ENCODE data around the gene PRAC2. TPM values are rescaled to one million over a fixed set of nuclear protein-coding genes. Genes with fewer than 3 reads are reported as not detected.
A peak's percentile ranks its signal among the peaks of the same experiment; 100 is the strongest.

The PRAC2 gene
- total and polyA plus RNA-seq, 2 experiments from 2014 or later: not detected

GRCh38 chr17:48746916-48747444, 24.0 kb downstream of the PRAC2 start:
- peaks cover 100% of the 10 kb centered on the region for H3K27me3 ChIP-seq (replicated peaks; ENCODE audit: insufficient read depth)
- H4K20me1 ChIP-seq (ENCODE audit: insufficient read depth): no peaks in the 10 kb centered on the region
- H3K36me3 ChIP-seq (ENCODE audit: low read depth): no peaks in the 10 kb centered on the region
- no peak overlapping the region for H3K4me3 ChIP-seq
- no peaks in the 10 kb centered on the region for H3K4me1 ChIP-seq (ENCODE audit: insufficient read depth)
- H3K9me3 ChIP-seq (ENCODE audit: low read depth): no peaks in the 10 kb centered on the region
- no peaks in the 10 kb centered on the region for H3F3A ChIP-seq (ENCODE audit: insufficient read depth)
- 5% methylated on average over 15 to 21 of the region's 21 CpGs for WGBS, 2 experiments (ENCODE audit: low coverage in 1 of 2, low lambda C conversion rate in 2 of 2, missing lambda C conversion rate in 2 of 2)
- no peaks in the 10 kb centered on the region for H3K9me2 ChIP-seq (ENCODE audit: insufficient read depth)
- H3K4me2 ChIP-seq (ENCODE audit: unreplicated experiment): no peak overlapping the region
- H3K9ac ChIP-seq: no peak overlapping the region
- H3K79me2 ChIP-seq (ENCODE audit: insufficient read depth): no peaks in the 10 kb centered on the region
- in situ Hi-C loops (cut with MboI): no loop called here
- H3K27ac ChIP-seq: no peak overlapping the region
- TF ChIP-seq EZH2phosphoT487 (IDR thresholded peaks at IDR 0.05; ENCODE audit: insufficient read depth, low read depth) (no peak), EZH2 (IDR thresholded peaks at IDR 0.05; ENCODE audit: insufficient read depth, poor library complexity, severe bottlenecking) (no peak)
- DNase-seq: no peak
- H2AFZ ChIP-seq: no peak overlapping the region

GRCh38 chr17:48747445-48748363, 24.7 kb downstream of the PRAC2 start:
- no peak for DNase-seq
- in situ Hi-C loops (cut with MboI): no loop called here
- H3K4me2 ChIP-seq (ENCODE audit: unreplicated experiment): no peak overlapping the region

GRCh38 chr17:48748718-48749566, 26.0 kb downstream of the PRAC2 start:
- DNase-seq: no peak

More at GRCh38 chr17:48747445-48748363, 24.7 kb downstream of the PRAC2 start:
- Histone ChIP-seq H3K9me2 (ENCODE audit: insufficient read depth) (no peaks in the 10 kb centered on the region), H3K4me3 (no peak overlapping the region), H3K4me1 (ENCODE audit: insufficient read depth) (no peaks in the 10 kb centered on the region), H3K36me3 (ENCODE audit: low read depth) (no peaks in the 10 kb centered on the region), H3K79me2 (ENCODE audit: insufficient read depth) (no peaks in the 10 kb centered on the region), H4K20me1 (ENCODE audit: insufficient read depth) (no peaks in the 10 kb centered on the region), H3K9ac (no peak overlapping the region), H3K27ac (no peak overlapping the region), H3K9me3 (ENCODE audit: low read depth) (no peaks in the 10 kb centered on the region), H3F3A (ENCODE audit: insufficient read depth) (no peaks in the 10 kb centered on the region), H3K27me3 (replicated peaks; ENCODE audit: insufficient read depth) (peaks cover 100% of the 10 kb centered on the region), H2AFZ (no peak overlapping the region)
- peak; percentile 48; the same call in 1 of the 2 replicates for TF ChIP-seq EZH2phosphoT487 (IDR thresholded peaks at IDR 0.05; ENCODE audit: insufficient read depth, low read depth)
- TF ChIP-seq EZH2 (IDR thresholded peaks at IDR 0.05; ENCODE audit: insufficient read depth, poor library complexity, severe bottlenecking): peak; percentile 79
- WGBS, 2 experiments (ENCODE audit: low coverage in 1 of 2, low lambda C conversion rate in 2 of 2, missing lambda C conversion rate in 2 of 2): 16 to 17% methylated on average over 41 to 53 of the region's 53 CpGs

More at GRCh38 chr17:48748718-48749566, 26.0 kb downstream of the PRAC2 start:
- H3K79me2 ChIP-seq (ENCODE audit: insufficient read depth): no peaks in the 10 kb centered on the region
- peaks cover 3% of the 10 kb centered on the region; the same call in 1 of the 2 replicates for H3K4me1 ChIP-seq (ENCODE audit: insufficient read depth)
- WGBS, 2 experiments (ENCODE audit: low coverage in 1 of 2, low lambda C conversion rate in 2 of 2, missing lambda C conversion rate in 2 of 2): 24 to 31% methylated on average over 16 of the region's 16 CpGs
- H3K9me3 ChIP-seq (ENCODE audit: low read depth): no peaks in the 10 kb centered on the region
- in situ Hi-C loops (cut with MboI): no loop called here
- H3K9ac ChIP-seq: no peak overlapping the region
- no peak overlapping the region for H3K4me3 ChIP-seq
- no peaks in the 10 kb centered on the region for H3K9me2 ChIP-seq (ENCODE audit: insufficient read depth)
- TF ChIP-seq EZH2 (IDR thresholded peaks at IDR 0.05; ENCODE audit: insufficient read depth, poor library complexity, severe bottlenecking): peak; percentile 22
- TF ChIP-seq EZH2phosphoT487 (IDR thresholded peaks at IDR 0.05; ENCODE audit: insufficient read depth, low read depth): no peak
- peaks cover 100% of the 10 kb centered on the region for H3K27me3 ChIP-seq (replicated peaks; ENCODE audit: insufficient read depth)
- no peaks in the 10 kb centered on the region for H3F3A ChIP-seq (ENCODE audit: insufficient read depth)
- no peaks in the 10 kb centered on the region for H3K36me3 ChIP-seq (ENCODE audit: low read depth)
- H3K27ac ChIP-seq: no peak overlapping the region
- no peak overlapping the region for H3K4me2 ChIP-seq (ENCODE audit: unreplicated experiment)
- H4K20me1 ChIP-seq (ENCODE audit: insufficient read depth): no peaks in the 10 kb centered on the region
- no peak overlapping the region for H2AFZ ChIP-seq

Data from GM23248 (cell line).